Measurements from ENCODE around the gene ABHD16B. TPM values are rescaled to one million over a fixed set of nuclear protein-coding genes. Genes with fewer than 3 reads are reported as not detected.

ABHD16B gene
- total and polyA plus RNA-seq, 2 experiments from 2014 or later = not detected

DNA sequence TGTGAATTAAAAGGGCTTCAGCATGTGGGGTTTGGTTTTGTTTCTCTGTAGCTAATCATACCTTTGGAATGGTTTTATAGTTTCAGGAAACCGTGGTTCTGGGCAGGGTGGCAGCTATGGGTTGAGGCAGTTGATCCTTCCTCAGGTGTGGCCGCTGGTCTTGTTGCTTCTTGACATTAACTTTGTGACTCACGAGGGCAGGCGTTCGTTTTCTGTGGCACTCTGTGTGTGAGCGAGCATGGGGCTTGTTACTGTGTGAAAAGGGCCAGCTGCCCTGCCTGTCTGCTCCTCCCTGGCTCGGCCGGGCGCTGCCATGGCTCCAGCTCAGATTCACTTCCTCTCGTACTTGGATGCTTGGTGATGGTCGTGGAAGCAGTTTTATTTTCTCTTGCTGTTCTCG lies 49.9 kb downstream of the ABHD16B start:
- TF ChIP-seq EZH2 (IDR thresholded peaks at IDR 0.05; ENCODE audit: insufficient read depth, poor library complexity, severe bottlenecking) (no peak), EZH2phosphoT487 (IDR thresholded peaks at IDR 0.05; ENCODE audit: insufficient read depth, low read depth) (no peak)
- peak; percentile 78 for DNase-seq
- H3K79me2 ChIP-seq (ENCODE audit: insufficient read depth) = peaks cover 100% of the 10 kb centered on the region
- peak overlapping the region; percentile 52 for H3K27ac ChIP-seq
- H3K36me3 ChIP-seq (ENCODE audit: low read depth) = no peaks in the 10 kb centered on the region
- WGBS, 2 experiments (ENCODE audit: low coverage in 1 of 2, low lambda C conversion rate in 2 of 2, missing lambda C conversion rate in 2 of 2) = 8 to 9% methylated on average over 12 of the region's 12 CpGs
- in situ Hi-C loops (cut with MboI) = no loop called here
- H4K20me1 ChIP-seq (ENCODE audit: insufficient read depth) = peaks cover 18% of the 10 kb centered on the region; the same call in 1 of the 2 replicates
- no peaks in the 10 kb centered on the region for H3K9me3 ChIP-seq (ENCODE audit: low read depth)
- H3K9ac ChIP-seq = peak overlapping the region; percentile 37
- peak overlapping the region; percentile 46 for H3K4me2 ChIP-seq (ENCODE audit: unreplicated experiment)
- peaks cover 16% of the 10 kb centered on the region; the same call in 1 of the 2 replicates for H3F3A ChIP-seq (ENCODE audit: insufficient read depth)
- H3K4me3 ChIP-seq = peak overlapping the region; percentile 35
- no peaks in the 10 kb centered on the region for H3K27me3 ChIP-seq (replicated peaks; ENCODE audit: insufficient read depth)
- H3K4me1 ChIP-seq (ENCODE audit: insufficient read depth) = peaks cover 15% of the 10 kb centered on the region
- H2AFZ ChIP-seq = no peak overlapping the region
- H3K9me2 ChIP-seq (ENCODE audit: insufficient read depth) = no peaks in the 10 kb centered on the region

Small RNA genes lying within 50 kb of the gene (small RNA-seq; reads per million reads assigned to genes)
- 0.19 reads per million for gene RNU1-134P (ENCODE audit: low read depth, low replicate concordance)

Other genes with a start within 250 kb of the ABHD16B start
- gene GMEB2, start 234.4 kb upstream of the ABHD16B start, total RNA-seq (2014; rRNA removed; shearing (Covaris generic)) = 13.6 and 15.4 TPM in 2 replicates
- gene GMEB2, start 234.4 kb upstream of the ABHD16B start, polyA plus RNA-seq (2016; fragmentation: Nextera tagmentation; extraction: Ambion mirVana) = 7.7 and 7.8 TPM in 2 replicates
- 26.8 and 37.6 TPM in 2 replicates for gene STMN3, start 208.1 kb upstream of the ABHD16B start, total RNA-seq (2014; rRNA removed; shearing (Covaris generic))
- gene STMN3, start 208.1 kb upstream of the ABHD16B start, polyA plus RNA-seq (2016; fragmentation: Nextera tagmentation; extraction: Ambion mirVana) = 18.5 and 18.6 TPM in 2 replicates
- 15.6 and 30.7 TPM in 2 replicates for gene RTEL1, start 203.2 kb upstream of the ABHD16B start, total RNA-seq (2014; rRNA removed; shearing (Covaris generic))
- gene RTEL1, start 203.2 kb upstream of the ABHD16B start, polyA plus RNA-seq (2016; fragmentation: Nextera tagmentation; extraction: Ambion mirVana) = 8.5 and 8.6 TPM in 2 replicates
- 36.9 and 39.9 TPM in 2 replicates for gene TNFRSF6B, start 164.8 kb upstream of the ABHD16B start, total RNA-seq (2014; rRNA removed; shearing (Covaris generic))
- 17.4 and 17.5 TPM in 2 replicates for gene TNFRSF6B, start 164.8 kb upstream of the ABHD16B start, polyA plus RNA-seq (2016; fragmentation: Nextera tagmentation; extraction: Ambion mirVana)
- 61.4 and 65.9 TPM in 2 replicates for gene ARFRP1, start 153.5 kb upstream of the ABHD16B start, total RNA-seq (2014; rRNA removed; shearing (Covaris generic))
- gene ARFRP1, start 153.5 kb upstream of the ABHD16B start, polyA plus RNA-seq (2016; fragmentation: Nextera tagmentation; extraction: Ambion mirVana) = 57.6 and 60.8 TPM in 2 replicates
- gene ZGPAT, start 153.5 kb upstream of the ABHD16B start, total RNA-seq (2014; rRNA removed; shearing (Covaris generic)) = 26.2 and 28.5 TPM in 2 replicates
- 19.9 and 22.7 TPM in 2 replicates for gene ZGPAT, start 153.5 kb upstream of the ABHD16B start, polyA plus RNA-seq (2016; fragmentation: Nextera tagmentation; extraction: Ambion mirVana)
- gene LIME1, start 124.8 kb upstream of the ABHD16B start, total RNA-seq (2014; rRNA removed; shearing (Covaris generic)) = 14.1 and 32.0 TPM in 2 replicates
- gene LIME1, start 124.8 kb upstream of the ABHD16B start, polyA plus RNA-seq (2016; fragmentation: Nextera tagmentation; extraction: Ambion mirVana) = 2.4 and 3.7 TPM in 2 replicates
- 63.9 and 64.9 TPM in 2 replicates for gene SLC2A4RG, start 121.7 kb upstream of the ABHD16B start, total RNA-seq (2014; rRNA removed; shearing (Covaris generic))
- 21.3 and 22.7 TPM in 2 replicates for gene SLC2A4RG, start 121.7 kb upstream of the ABHD16B start, polyA plus RNA-seq (2016; fragmentation: Nextera tagmentation; extraction: Ambion mirVana)
- gene ZBTB46, start 30.2 kb upstream of the ABHD16B start, total RNA-seq (2014; rRNA removed; shearing (Covaris generic)) = 1.9 and 3.9 TPM in 2 replicates
- 0.33 and 0.38 TPM in 2 replicates for gene ZBTB46, start 30.2 kb upstream of the ABHD16B start, polyA plus RNA-seq (2016; fragmentation: Nextera tagmentation; extraction: Ambion mirVana)
- 198 and 214 TPM in 2 replicates for gene TPD52L2, start 3.8 kb downstream of the ABHD16B start, total RNA-seq (2014; rRNA removed; shearing (Covaris generic))
- 220 and 227 TPM in 2 replicates for gene TPD52L2, start 3.8 kb downstream of the ABHD16B start, polyA plus RNA-seq (2016; fragmentation: Nextera tagmentation; extraction: Ambion mirVana)
- 68.0 and 70.9 TPM in 2 replicates for gene DNAJC5, start 33.6 kb downstream of the ABHD16B start, total RNA-seq (2014; rRNA removed; shearing (Covaris generic))
- 22.4 and 24.9 TPM in 2 replicates for gene DNAJC5, start 33.6 kb downstream of the ABHD16B start, polyA plus RNA-seq (2016; fragmentation: Nextera tagmentation; extraction: Ambion mirVana)
- gene UCKL1, start 94.9 kb downstream of the ABHD16B start, total RNA-seq (2014; rRNA removed; shearing (Covaris generic)) = 17.6 and 21.5 TPM in 2 replicates
- 28.8 and 33.4 TPM in 2 replicates for gene UCKL1, start 94.9 kb downstream of the ABHD16B start, polyA plus RNA-seq (2016; fragmentation: Nextera tagmentation; extraction: Ambion mirVana)
- gene ZNF512B, start 108.4 kb downstream of the ABHD16B start, total RNA-seq (2014; rRNA removed; shearing (Covaris generic)) = 16.4 and 16.6 TPM in 2 replicates
- 1.2 and 1.5 TPM in 2 replicates for gene ZNF512B, start 108.4 kb downstream of the ABHD16B start, polyA plus RNA-seq (2016; fragmentation: Nextera tagmentation; extraction: Ambion mirVana)
- 0.38 and 1.3 TPM in 2 replicates for gene SAMD10, start 118.1 kb downstream of the ABHD16B start, total RNA-seq (2014; rRNA removed; shearing (Covaris generic))
- 1.3 and 1.7 TPM in 2 replicates for gene SAMD10, start 118.1 kb downstream of the ABHD16B start, polyA plus RNA-seq (2016; fragmentation: Nextera tagmentation; extraction: Ambion mirVana)
- gene PRPF6, start 119.6 kb downstream of the ABHD16B start, total RNA-seq (2014; rRNA removed; shearing (Covaris generic)) = 39.0 and 47.1 TPM in 2 replicates
- 54.8 and 59.4 TPM in 2 replicates for gene PRPF6, start 119.6 kb downstream of the ABHD16B start, polyA plus RNA-seq (2016; fragmentation: Nextera tagmentation; extraction: Ambion mirVana)
- 0.32 and 0.51 TPM in 2 replicates for gene C20orf204, start 174.7 kb downstream of the ABHD16B start, total RNA-seq (2014; rRNA removed; shearing (Covaris generic))
- gene C20orf204, start 174.7 kb downstream of the ABHD16B start, polyA plus RNA-seq (2016; fragmentation: Nextera tagmentation; extraction: Ambion mirVana) = 0.09 and 0.14 TPM in 2 replicates
- gene SOX18, start 188.1 kb downstream of the ABHD16B start, total RNA-seq (2014; rRNA removed; shearing (Covaris generic)) = not detected in 2 replicates
- not detected in 2 replicates for gene SOX18, start 188.1 kb downstream of the ABHD16B start, polyA plus RNA-seq (2016; fragmentation: Nextera tagmentation; extraction: Ambion mirVana)
- gene TCEA2, start 201.7 kb downstream of the ABHD16B start, total RNA-seq (2014; rRNA removed; shearing (Covaris generic)) = 34.3 and 39.2 TPM in 2 replicates
- gene TCEA2, start 201.7 kb downstream of the ABHD16B start, polyA plus RNA-seq (2016; fragmentation: Nextera tagmentation; extraction: Ambion mirVana) = 67.9 and 70.7 TPM in 2 replicates
- 7.0 and 13.2 TPM in 2 replicates for gene RGS19, start 218.0 kb downstream of the ABHD16B start, total RNA-seq (2014; rRNA removed; shearing (Covaris generic))
- 18.7 and 20.9 TPM in 2 replicates for gene RGS19, start 218.0 kb downstream of the ABHD16B start, polyA plus RNA-seq (2016; fragmentation: Nextera tagmentation; extraction: Ambion mirVana)
- gene OPRL1, start 218.6 kb downstream of the ABHD16B start, total RNA-seq (2014; rRNA removed; shearing (Covaris generic)) = 0.86 and 1.1 TPM in 2 replicates
- gene OPRL1, start 218.6 kb downstream of the ABHD16B start, polyA plus RNA-seq (2016; fragmentation: Nextera tagmentation; extraction: Ambion mirVana) = 0.35 and 0.53 TPM in 2 replicates
- 3.7 TPM in 1 of 2 replicates, not detected in the other for gene LKAAEAR1, start 222.9 kb downstream of the ABHD16B start, total RNA-seq (2014; rRNA removed; shearing (Covaris generic))
- gene LKAAEAR1, start 222.9 kb downstream of the ABHD16B start, polyA plus RNA-seq (2016; fragmentation: Nextera tagmentation; extraction: Ambion mirVana) = 0.59 TPM in 1 of 2 replicates, not detected in the other
- not detected in 2 replicates for gene NPBWR2, start 246.1 kb downstream of the ABHD16B start, total RNA-seq (2014; rRNA removed; shearing (Covaris generic))
- gene NPBWR2, start 246.1 kb downstream of the ABHD16B start, polyA plus RNA-seq (2016; fragmentation: Nextera tagmentation; extraction: Ambion mirVana) = not detected in 2 replicates

All from GM23248 (cell line).